Muscle layer of colon (tissue), 2 donors: Measurements from ENCODE around the gene ORC2.

Experiments used
- H3K27ac ChIP-seq: one replicate; pipeline ENCODE4 v1.7.0; 2013; ENCODE audit warnings: low read depth, mild to moderate bottlenecking, low read length, moderate library complexity
- H3K27me3 ChIP-seq, 2 donors: one replicate each; pipeline ENCODE4 v1.7.0; 2013; ENCODE audit warnings: low read length in 2 of 2, mild to moderate bottlenecking in 2 of 2; ENCODE audit not compliant: insufficient read depth in 2 of 2, control insufficient read depth in 1 of 2
- H3K36me3 ChIP-seq: one replicate; pipeline ENCODE4 v1.7.0; 2013; ENCODE audit warnings: mild to moderate bottlenecking, low read length; ENCODE audit not compliant: insufficient read depth
- H3K4me1 ChIP-seq: one replicate; pipeline ENCODE4 v1.7.0; 2013; ENCODE audit warnings: mild to moderate bottlenecking, low read length; ENCODE audit not compliant: insufficient read depth
- H3K4me3 ChIP-seq, 2 donors: one replicate each; pipeline ENCODE4 v1.7.0; 2013; ENCODE audit warnings: low read length in 2 of 2, low read depth in 1 of 2, mild to moderate bottlenecking in 1 of 2, moderate library complexity in 1 of 2
- H3K9ac ChIP-seq: one replicate; pipeline ENCODE4 v1.7.0; 2013; ENCODE audit warnings: low read length
- H3K9me3 ChIP-seq: one replicate; pipeline ENCODE4 v1.7.0; 2013; ENCODE audit warnings: mild to moderate bottlenecking, low read length
- donor health status: abdominal sarcoma.
- donor health status: Adenocarcinoma of cecum.

Gene ORC2

DNA sequence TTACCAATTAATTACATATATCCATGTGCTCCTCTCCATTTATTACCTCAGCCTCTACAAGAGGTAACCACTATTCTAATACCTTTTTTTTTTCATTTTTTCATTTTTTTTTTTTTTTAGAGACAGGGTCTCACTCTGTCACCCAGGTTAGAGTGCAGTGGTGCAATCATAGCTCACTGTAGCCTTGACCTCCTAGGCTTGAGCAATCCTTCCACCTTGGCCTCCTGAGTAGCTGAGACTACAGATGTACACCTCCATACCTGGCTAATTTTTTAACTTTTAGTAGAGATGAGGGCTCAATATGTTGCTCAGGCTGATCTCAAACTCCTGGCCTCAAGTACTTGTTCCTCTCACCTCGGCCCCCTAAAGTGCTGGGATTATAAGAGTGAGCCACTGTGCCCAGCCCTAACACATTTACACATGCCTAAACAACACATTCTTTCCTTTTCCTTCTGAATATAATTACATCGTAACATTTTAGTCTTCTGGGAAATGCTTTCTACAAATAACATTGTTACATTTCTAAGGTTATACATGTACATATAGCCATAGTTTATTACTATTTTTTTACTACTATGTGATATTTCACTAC lies 85.1 kb downstream of the ORC2 start:
- Histone ChIP-seq H3K27ac (no peak overlapping the region), H3K9me3 (no peaks in the 10 kb centered on the region), H3K4me3 (no peak overlapping the region), H3K9ac (no peak overlapping the region), H3K27me3 (no peaks in the 10 kb centered on the region), H3K36me3 (peaks cover 47% of the 10 kb centered on the region), H3K4me1 (no peaks in the 10 kb centered on the region)

- H3K4me1 ChIP-seq = no peaks in the 10 kb centered on the region
- peaks cover 45% of the 10 kb centered on the region for H3K36me3 ChIP-seq
Measured at GRCh38 chr2:200877443-200877842, 86.0 kb downstream of the ORC2 start.

DNA sequence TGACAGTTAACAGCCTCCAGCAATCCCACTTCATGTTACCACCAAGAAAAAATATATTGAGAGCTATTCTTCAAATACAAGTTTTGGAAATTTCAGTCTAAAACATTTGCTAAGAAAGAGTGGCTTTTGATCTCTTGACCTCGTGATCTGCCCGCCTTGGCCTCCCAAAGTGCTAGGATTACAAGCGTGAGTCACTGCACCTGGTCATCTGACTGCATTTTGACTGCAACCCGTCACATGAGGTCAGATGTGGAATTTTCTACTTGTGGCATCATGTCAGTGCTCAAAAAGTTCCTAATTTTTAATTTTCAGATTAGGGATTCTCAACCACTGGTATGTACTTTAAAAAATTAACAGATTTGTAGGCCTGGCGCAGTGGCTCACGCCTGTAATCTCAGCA lies 89.9 kb downstream of the ORC2 start:
- Histone ChIP-seq H3K36me3 (peaks cover 17% of the 10 kb centered on the region), H3K27me3 (no peaks in the 10 kb centered on the region), H3K9ac (no peak overlapping the region), H3K4me3 (no peak overlapping the region), H3K4me1 (no peaks in the 10 kb centered on the region), H3K9me3 (no peaks in the 10 kb centered on the region), H3K27ac (no peak overlapping the region)

More at GRCh38 chr2:200877443-200877842, 86.0 kb downstream of the ORC2 start:
- Histone ChIP-seq H3K9me3 (no peaks in the 10 kb centered on the region), H3K27ac (no peak overlapping the region), H3K9ac (no peak overlapping the region), H3K4me3 (no peak overlapping the region), H3K27me3 (no peaks in the 10 kb centered on the region)

GRCh38 chr2:200871151-200871550 lies 92.3 kb downstream of the ORC2 start:
- Histone ChIP-seq H3K36me3 (peaks cover 12% of the 10 kb centered on the region), H3K4me1 (no peaks in the 10 kb centered on the region), H3K27me3 (no peaks in the 10 kb centered on the region), H3K27ac (no peak overlapping the region), H3K9me3 (no peaks in the 10 kb centered on the region), H3K4me3 (no peak overlapping the region), H3K9ac (no peak overlapping the region)

DNA sequence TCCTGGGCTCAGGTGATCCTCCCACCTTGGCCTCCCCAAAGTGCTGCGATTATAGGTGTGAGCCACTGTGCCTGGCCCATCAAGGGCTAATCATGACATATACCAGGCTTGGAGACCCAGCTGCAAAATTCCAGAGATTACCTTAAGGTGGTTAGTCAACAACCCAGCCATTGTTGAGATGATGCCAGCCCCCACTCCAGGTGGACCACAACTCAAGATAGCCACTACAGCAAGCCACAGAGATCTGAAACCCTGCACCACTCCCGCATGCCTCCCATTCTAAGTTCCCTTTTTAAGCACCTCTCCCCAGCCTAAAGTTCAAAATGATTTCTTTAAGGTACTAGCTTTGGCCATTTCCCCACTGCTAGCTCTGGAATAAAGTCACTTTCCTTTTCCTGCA lies 94.4 kb downstream of the ORC2 start:
- Histone ChIP-seq H3K4me3 (no peak overlapping the region), H3K27me3 (no peaks in the 10 kb centered on the region)

GRCh38 chr2:200864176-200865034 lies 99.1 kb downstream of the ORC2 start, which contains the start of gene CLK1:
Gene CLK1 (minus strand): TSS chr2:200864658. CDS start chr2:200861862, 2,796 bp downstream.
- Histone ChIP-seq H3K9ac (peak within 1 kb of the TSS; percentile 93), H3K4me1 (peaks cover 23% of the 10 kb centered on the region), H3K4me3 (peak within 1 kb of the TSS; percentile 93 to 99), H3K27me3 (no peaks in the 10 kb centered on the region), H3K27ac (peak within 1 kb of the TSS; percentile 100), H3K9me3 (no peaks in the 10 kb centered on the region), H3K36me3 (peaks cover 5% of the 10 kb centered on the region)

More for the DNA sequence above, 94.4 kb downstream of the ORC2 start:
- H3K27ac ChIP-seq = no peak overlapping the region
- H3K4me1 ChIP-seq = no peaks in the 10 kb centered on the region
- H3K9ac ChIP-seq = no peak overlapping the region
- no peaks in the 10 kb centered on the region for H3K36me3 ChIP-seq
- H3K9me3 ChIP-seq = no peaks in the 10 kb centered on the region

DNA sequence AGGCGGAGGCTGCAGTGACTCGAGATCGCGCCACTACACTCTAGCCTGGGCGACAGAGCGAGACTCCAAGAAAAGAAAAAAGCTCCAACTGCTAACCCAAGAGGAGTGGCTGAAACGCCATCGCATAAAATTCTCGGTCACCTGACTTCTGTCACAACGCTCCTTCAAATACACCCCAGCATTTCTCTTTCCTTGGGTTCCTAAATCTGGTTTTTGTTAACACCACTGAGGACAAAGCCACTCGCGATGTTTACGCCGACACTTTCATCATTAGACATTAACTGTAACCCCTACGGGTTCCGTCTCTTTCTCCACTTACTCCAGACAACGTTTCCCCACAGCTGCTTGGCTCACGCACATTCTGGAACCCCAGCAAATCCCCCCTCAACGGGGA lies 99.7 kb downstream of the ORC2 start:
- H3K27ac ChIP-seq = peak overlapping the region; percentile 100
- H3K4me1 ChIP-seq = peaks cover 29% of the 10 kb centered on the region
- peak overlapping the region; percentile 93 for H3K9ac ChIP-seq
- peak overlapping the region; percentile 93 to 99 for H3K4me3 ChIP-seq
- H3K27me3 ChIP-seq = no peaks in the 10 kb centered on the region
- H3K36me3 ChIP-seq = peaks cover 11% of the 10 kb centered on the region
- no peaks in the 10 kb centered on the region for H3K9me3 ChIP-seq

- H3K36me3 ChIP-seq = peaks cover 23% of the 10 kb centered on the region
- peak overlapping the region; percentile 93 for H3K9ac ChIP-seq
- H3K4me1 ChIP-seq = peaks cover 42% of the 10 kb centered on the region
- peak overlapping the region; percentile 100 for H3K27ac ChIP-seq
- H3K9me3 ChIP-seq = no peaks in the 10 kb centered on the region
- H3K4me3 ChIP-seq = peak overlapping the region; percentile 93 to 99
- H3K27me3 ChIP-seq = no peaks in the 10 kb centered on the region
Measured at GRCh38 chr2:200862532-200863000, 100.9 kb downstream of the ORC2 start.

- peak overlapping the region; percentile 3 for H3K27ac ChIP-seq
- no peaks in the 10 kb centered on the region for H3K9me3 ChIP-seq
- peak overlapping the region; percentile 33 to 93 for H3K4me3 ChIP-seq
- peaks cover 47% of the 10 kb centered on the region for H3K4me1 ChIP-seq
- H3K36me3 ChIP-seq = peaks cover 32% of the 10 kb centered on the region
- H3K27me3 ChIP-seq = no peaks in the 10 kb centered on the region
- peak overlapping the region; percentile 47 for H3K9ac ChIP-seq
Measured at GRCh38 chr2:200861617-200862155, 101.8 kb downstream of the ORC2 start.

- H3K4me1 ChIP-seq = peaks cover 47% of the 10 kb centered on the region
- peak overlapping the region in 1 of 2 donors; percentile 93 for H3K4me3 ChIP-seq
- peak overlapping the region; percentile 22 for H3K9ac ChIP-seq
- no peak overlapping the region for H3K27ac ChIP-seq
- H3K27me3 ChIP-seq = no peaks in the 10 kb centered on the region
- H3K9me3 ChIP-seq = no peaks in the 10 kb centered on the region
- H3K36me3 ChIP-seq = peaks cover 43% of the 10 kb centered on the region
Measured at GRCh38 chr2:200860092-200860795, 103.2 kb downstream of the ORC2 start.
